Measurements from ENCODE around the gene UCN. TPM values are rescaled to one million over a fixed set of nuclear protein-coding genes. Genes with fewer than 3 reads are reported as not detected.
A peak's percentile ranks its signal among the peaks of the same experiment; 100 is the strongest.

Gene UCN
- total RNA-seq, 4 donors from 2014 or later = 0.82 to 10.8 (median 2.2) TPM; not detected in 1

GRCh38 chr2:27306573-27307286, 1.5 kb downstream of the UCN start:
- in situ Hi-C loops (cut with MboI; ENCODE audit: low pct_ligation_motif_present in 1 of 4, low pct_unique_long_range_greater_than_20kb in 1 of 4, low sequenced_read_pairs in 3 of 4) (no loop called here), intact Hi-C loops (cut with DNase I; ENCODE audit: low total_unique reads) (loop anchor here (5.0 kb wide), 1 partner anchor 134 kb away; no protein-coding TSS in a partner anchor)
- DNase-seq = no peak
- Histone ChIP-seq H3K36me3 (no peaks in the 10 kb centered on the region), H3K27ac (no peak overlapping the region), H3K4me3 (peak overlapping the region in 2 of 4 donors; percentile 4 to 9), H3K4me1 (peaks cover 0 to 25% (median 21%) of the 10 kb centered on the region in 4 donors), H3K9me3 (no peaks in the 10 kb centered on the region), H3K27me3 (peaks cover 47% of the 10 kb centered on the region)
- TF ChIP-seq, protein P1, sequence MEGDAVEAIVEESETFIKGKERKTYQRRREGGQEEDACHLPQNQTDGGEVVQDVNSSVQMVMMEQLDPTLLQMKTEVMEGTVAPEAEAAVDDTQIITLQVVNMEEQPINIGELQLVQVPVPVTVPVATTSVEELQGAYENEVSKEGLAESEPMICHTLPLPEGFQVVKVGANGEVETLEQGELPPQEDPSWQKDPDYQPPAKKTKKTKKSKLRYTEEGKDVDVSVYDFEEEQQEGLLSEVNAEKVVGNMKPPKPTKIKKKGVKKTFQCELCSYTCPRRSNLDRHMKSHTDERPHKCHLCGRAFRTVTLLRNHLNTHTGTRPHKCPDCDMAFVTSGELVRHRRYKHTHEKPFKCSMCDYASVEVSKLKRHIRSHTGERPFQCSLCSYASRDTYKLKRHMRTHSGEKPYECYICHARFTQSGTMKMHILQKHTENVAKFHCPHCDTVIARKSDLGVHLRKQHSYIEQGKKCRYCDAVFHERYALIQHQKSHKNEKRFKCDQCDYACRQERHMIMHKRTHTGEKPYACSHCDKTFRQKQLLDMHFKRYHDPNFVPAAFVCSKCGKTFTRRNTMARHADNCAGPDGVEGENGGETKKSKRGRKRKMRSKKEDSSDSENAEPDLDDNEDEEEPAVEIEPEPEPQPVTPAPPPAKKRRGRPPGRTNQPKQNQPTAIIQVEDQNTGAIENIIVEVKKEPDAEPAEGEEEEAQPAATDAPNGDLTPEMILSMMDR (IDR thresholded peaks at IDR 0.05) = no peak
- no peak for TF ChIP-seq POLR2AphosphoS5 (IDR thresholded peaks at IDR 0.05)
- TF ChIP-seq EP300 (IDR thresholded peaks at IDR 0.05; ENCODE audit: low read depth) = no peak
- no peak for TF ChIP-seq POLR2A (IDR thresholded peaks at IDR 0.05)
- WGBS, 2 donors (ENCODE audit: low coverage in 1 of 2) = 8% methylated on average over 42 of the region's 51 CpGs; no CpG with 5 or more reads in 1 of the 2 donors

DNA sequence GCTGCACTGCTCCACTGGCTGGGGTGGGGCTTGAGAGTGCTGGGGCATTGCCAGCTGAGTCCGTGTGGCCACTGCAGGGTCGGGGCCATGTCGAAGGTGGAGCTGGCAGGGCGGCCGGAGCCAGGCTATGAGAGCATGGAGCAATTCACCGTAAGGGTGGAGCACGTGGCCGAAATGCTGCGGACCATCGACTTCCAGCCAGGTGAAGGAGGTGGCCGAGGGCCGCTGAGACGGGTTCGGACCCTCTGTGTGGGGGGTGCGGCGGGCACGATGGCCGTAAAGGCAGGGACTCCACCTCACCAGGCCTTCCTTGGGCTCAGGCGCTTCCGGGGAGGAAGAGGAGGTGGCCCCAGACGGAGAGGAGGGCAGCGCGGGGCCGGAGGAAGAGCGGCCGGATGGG, 2.1 kb downstream of the UCN start:
- WGBS, 2 donors (ENCODE audit: low coverage in 1 of 2) = 44 to 55% methylated on average over 3 to 23 of the region's 26 CpGs
- no peaks in the 10 kb centered on the region for H3K36me3 ChIP-seq
- no peak for DNase-seq
- in situ Hi-C loops (cut with MboI; ENCODE audit: low pct_ligation_motif_present in 1 of 4, low pct_unique_long_range_greater_than_20kb in 1 of 4, low sequenced_read_pairs in 3 of 4) = no loop called here
- H3K4me3 ChIP-seq = peak overlapping the region in 1 of 4 donors; percentile 9
- H3K4me1 ChIP-seq = peaks cover 0 to 25% (median 21%) of the 10 kb centered on the region in 4 donors
- no peak for TF ChIP-seq EP300 (IDR thresholded peaks at IDR 0.05; ENCODE audit: low read depth)
- TF ChIP-seq POLR2A (IDR thresholded peaks at IDR 0.05) = no peak
- no peak for TF ChIP-seq POLR2AphosphoS5 (IDR thresholded peaks at IDR 0.05)
- TF ChIP-seq, protein P1 (IDR thresholded peaks at IDR 0.05) = no peak
- no peak overlapping the region for H3K27ac ChIP-seq
- H3K9me3 ChIP-seq = no peaks in the 10 kb centered on the region
- intact Hi-C loops (cut with DNase I; ENCODE audit: low total_unique reads) = loop anchor here (5.0 kb wide), 1 partner anchor 134 kb away; no protein-coding TSS in a partner anchor
- peaks cover 47% of the 10 kb centered on the region for H3K27me3 ChIP-seq

DNA sequence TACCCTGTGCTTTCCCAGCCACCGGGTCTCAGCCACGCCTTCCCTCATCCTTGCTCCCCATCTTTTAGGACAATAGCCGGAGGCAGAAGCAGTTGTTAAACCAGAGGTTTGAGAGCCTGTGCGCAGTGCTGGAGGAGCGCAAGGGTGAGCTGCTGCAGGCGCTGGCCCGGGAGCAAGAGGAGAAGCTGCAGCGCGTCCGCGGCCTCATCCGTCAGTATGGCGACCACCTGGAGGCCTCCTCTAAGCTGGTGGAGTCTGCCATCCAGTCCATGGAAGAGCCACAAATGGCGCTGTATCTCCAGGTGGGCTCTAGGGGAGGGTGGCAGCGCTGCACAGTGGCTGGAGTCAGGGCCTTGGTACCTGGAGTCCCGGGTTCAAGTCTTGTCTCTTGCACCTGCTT, 2.7 kb downstream of the UCN start:
- no peak overlapping the region for H3K4me3 ChIP-seq
- H3K27ac ChIP-seq = no peak overlapping the region
- intact Hi-C loops (cut with DNase I; ENCODE audit: low total_unique reads) = loop anchor here (5.0 kb wide), 1 partner anchor 133 kb away; no protein-coding TSS in a partner anchor
- H3K27me3 ChIP-seq = peaks cover 47% of the 10 kb centered on the region
- 77 to 88% methylated on average over 7 to 12 of the region's 16 CpGs for WGBS, 2 donors (ENCODE audit: low coverage in 1 of 2)
- in situ Hi-C loops (cut with MboI; ENCODE audit: low pct_ligation_motif_present in 1 of 4, low pct_unique_long_range_greater_than_20kb in 1 of 4, low sequenced_read_pairs in 3 of 4) = no loop called here
- TF ChIP-seq POLR2A (IDR thresholded peaks at IDR 0.05) (no peak), POLR2AphosphoS5 (IDR thresholded peaks at IDR 0.05) (no peak), EP300 (IDR thresholded peaks at IDR 0.05; ENCODE audit: low read depth) (no peak)
- TF ChIP-seq, protein P1 (IDR thresholded peaks at IDR 0.05) = no peak
- no peaks in the 10 kb centered on the region for H3K36me3 ChIP-seq
- H3K9me3 ChIP-seq = no peaks in the 10 kb centered on the region
- H3K4me1 ChIP-seq = peaks cover 0 to 25% (median 21%) of the 10 kb centered on the region in 4 donors
- no peak for DNase-seq

GRCh38 chr2:27304488-27305240, 3.6 kb downstream of the UCN start:
- WGBS, 2 donors (ENCODE audit: low coverage in 1 of 2) = 85 to 100% methylated on average over 2 to 13 of the region's 13 CpGs
- no peak overlapping the region for H3K4me3 ChIP-seq
- DNase-seq = no peak
- intact Hi-C loops (cut with DNase I; ENCODE audit: low total_unique reads) (loop anchor here (5.0 kb wide), 1 partner anchor 132 kb away; no protein-coding TSS in a partner anchor), in situ Hi-C loops (cut with MboI; ENCODE audit: low pct_ligation_motif_present in 1 of 4, low pct_unique_long_range_greater_than_20kb in 1 of 4, low sequenced_read_pairs in 3 of 4) (no loop called here)
- H3K9me3 ChIP-seq = no peaks in the 10 kb centered on the region
- H3K27me3 ChIP-seq = peaks cover 47% of the 10 kb centered on the region
- peaks cover 0 to 25% (median 21%) of the 10 kb centered on the region in 4 donors for H3K4me1 ChIP-seq
- TF ChIP-seq, protein P1 (IDR thresholded peaks at IDR 0.05) = no peak
- H3K36me3 ChIP-seq = no peaks in the 10 kb centered on the region
- H3K27ac ChIP-seq = no peak overlapping the region
